Thymus (tissue), 11 donors: ENCODE data around the gene PIK3R5. TPM values are rescaled to one million over a fixed set of nuclear protein-coding genes. Genes with fewer than 3 reads are reported as not detected.

Source experiments
- DNase-seq, 9 donors: peaks; one replicate each; pipeline ENCODE4 v3.0.0-alpha.2; 2013; ENCODE audit warnings: low spot score in 9 of 9, low read depth in 6 of 9, missing footprints in 1 of 9
- H3K27ac ChIP-seq, 2 donors: one replicate each; pipeline ENCODE4 v1.5.1; 2013; ENCODE audit warnings: control low read depth in 1 of 2, low read depth in 1 of 2, low read length in 1 of 2, mild to moderate bottlenecking in 1 of 2, moderate library complexity in 1 of 2
- H3K27me3 ChIP-seq, 2 donors: one replicate each; pipeline ENCODE4 v1.5.1; 2013; ENCODE audit warnings: low read length in 1 of 2; ENCODE audit not compliant: control insufficient read depth in 2 of 2, insufficient read depth in 1 of 2
- H3K36me3 ChIP-seq, 2 donors: one replicate each; pipeline ENCODE4 v1.5.1; 2013; ENCODE audit warnings: low read length in 1 of 2, mild to moderate bottlenecking in 1 of 2, moderate library complexity in 1 of 2; ENCODE audit not compliant: control insufficient read depth in 2 of 2, insufficient read depth in 2 of 2
- H3K4me1 ChIP-seq, 2 donors: one replicate each; pipeline ENCODE4 v1.5.1; 2013; ENCODE audit warnings: low read length in 2 of 2; ENCODE audit not compliant: control insufficient read depth in 2 of 2, insufficient read depth in 2 of 2
- H3K4me3 ChIP-seq, 2 donors: one replicate each; pipeline ENCODE4 v1.5.1; 2013; ENCODE audit warnings: low read length in 2 of 2, control low read depth in 1 of 2, mild to moderate bottlenecking in 1 of 2
- H3K9me3 ChIP-seq, 2 donors: one replicate each; pipeline ENCODE4 v1.5.1; 2013; ENCODE audit warnings: low read length in 1 of 2, mild to moderate bottlenecking in 1 of 2; ENCODE audit not compliant: control insufficient read depth in 2 of 2, insufficient read depth in 1 of 2
- WGBS: extraction: QIAGEN DNeasy Blood & Tissue Kit; methylation state at CpG from one replicate; pipeline ENCODE4 v1.1.7; 2013; 5-methylcytosine and 5-hydroxymethylcytosine counted together
- polyA plus RNA-seq: library from polyadenylated mRNA; stranded (reverse); fragments of 200-250 nt; gene quantifications from one replicate; pipeline ENCODE4 v1.2.3, GENCODE V29; 2013
- total RNA-seq: library from RNA; stranded (reverse); fragments of 120-200 nt; gene quantifications from one replicate; pipeline ENCODE4 v1.2.4, GENCODE V29; 2013
- donor health status: healthy.

The PIK3R5 gene
- total and polyA plus RNA-seq, 2 donors, result 15.2 to 20.4 TPM

- peaks cover 0 to 9% of the 10 kb centered on the region in 2 donors for H3K9me3 ChIP-seq
- no peak overlapping the region for H3K27ac ChIP-seq
- peaks cover 8 to 13% of the 10 kb centered on the region in 2 donors for H3K36me3 ChIP-seq
- H3K4me1 ChIP-seq, result peaks cover 0 to 7% of the 10 kb centered on the region in 2 donors
- no peaks in the 10 kb centered on the region for H3K27me3 ChIP-seq
- no peak for DNase-seq
- H3K4me3 ChIP-seq, result no peak overlapping the region
- 97% methylated on average over 8 of the region's 8 CpGs for WGBS
Measured at GRCh38 chr17:8914554-8914953, 51.0 kb downstream of the PIK3R5 start.

GRCh38 chr17:8913879-8914278, 51.6 kb downstream of the PIK3R5 start:
- 85% methylated on average over 4 of the region's 4 CpGs for WGBS
- Histone ChIP-seq H3K9me3 (peaks cover 0 to 9% of the 10 kb centered on the region in 2 donors), H3K4me3 (no peak overlapping the region), H3K27me3 (no peaks in the 10 kb centered on the region), H3K36me3 (peaks cover 10 to 16% of the 10 kb centered on the region in 2 donors), H3K27ac (no peak overlapping the region), H3K4me1 (peaks cover 0 to 7% of the 10 kb centered on the region in 2 donors)
- DNase-seq, result no peak

DNA sequence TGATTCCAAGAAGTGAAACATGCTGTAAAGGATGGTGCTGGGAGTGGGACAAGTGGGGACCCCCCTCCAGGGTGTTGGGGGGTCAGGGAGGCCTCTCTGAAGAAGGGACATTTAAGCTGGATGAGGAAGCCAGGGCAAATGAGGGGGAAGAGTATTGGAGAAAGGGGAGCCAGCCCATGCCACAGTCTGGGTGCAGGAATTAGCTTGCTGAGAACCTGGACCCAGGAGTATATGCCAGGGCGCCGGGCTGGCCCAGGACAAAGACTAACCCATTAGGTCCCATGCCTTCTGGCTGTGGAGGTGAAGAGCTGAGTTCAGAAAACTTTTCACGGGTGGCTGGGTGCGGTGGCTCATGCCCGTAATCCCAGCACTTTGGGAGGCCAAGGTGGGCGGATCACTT, 52.4 kb downstream of the PIK3R5 start:
- Histone ChIP-seq H3K4me1 (peaks cover 0 to 7% of the 10 kb centered on the region in 2 donors), H3K27ac (no peak overlapping the region), H3K9me3 (peaks cover 0 to 9% of the 10 kb centered on the region in 2 donors), H3K4me3 (no peak overlapping the region), H3K36me3 (peaks cover 15 to 22% of the 10 kb centered on the region in 2 donors), H3K27me3 (no peaks in the 10 kb centered on the region)
- 97% methylated on average over 6 of the region's 6 CpGs for WGBS
- no peak for DNase-seq

- DNase-seq, result no peak
- H3K36me3 ChIP-seq, result peaks cover 19 to 24% of the 10 kb centered on the region in 2 donors
- WGBS, result 96% methylated on average over 18 of the region's 18 CpGs
Measured at GRCh38 chr17:8912084-8912981, 53.2 kb downstream of the PIK3R5 start.

DNA sequence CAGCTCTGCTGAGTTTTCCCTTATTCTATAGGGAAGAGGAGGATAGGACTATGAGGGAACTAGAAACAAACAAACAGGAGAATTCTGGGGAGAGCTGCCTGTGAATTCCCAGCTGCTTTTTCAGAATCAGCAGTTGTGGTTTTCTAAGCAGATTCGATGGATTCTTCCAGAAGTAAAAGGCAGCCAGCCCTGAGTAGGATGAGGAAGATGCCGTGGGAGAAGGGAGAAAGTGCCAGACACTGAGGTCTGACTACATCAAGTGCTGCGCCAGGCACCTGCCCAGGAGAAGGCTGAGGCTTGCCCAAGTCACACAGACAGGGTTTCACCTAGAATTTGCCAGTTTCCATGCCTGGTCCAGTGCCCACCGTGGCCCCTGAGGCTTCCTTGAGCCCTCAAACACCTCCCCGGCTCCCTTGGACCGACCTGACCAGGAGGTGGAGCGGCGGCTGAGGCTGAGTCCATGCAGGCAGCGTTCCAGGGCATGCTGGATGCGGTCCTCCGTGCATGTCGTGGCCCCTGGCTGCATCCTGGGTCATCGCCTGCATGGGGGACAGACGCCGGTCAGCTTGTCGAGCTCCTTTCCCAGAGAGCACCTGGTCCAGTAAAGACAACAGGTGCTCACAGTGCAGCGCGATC, 54.4 kb downstream of the PIK3R5 start:
- no peak overlapping the region for H3K27ac ChIP-seq
- WGBS, result 94% methylated on average over 18 of the region's 18 CpGs
- no peak for DNase-seq
- peaks cover 0 to 7% of the 10 kb centered on the region in 2 donors for H3K4me1 ChIP-seq
- peaks cover 19 to 21% of the 10 kb centered on the region in 2 donors for H3K36me3 ChIP-seq
- H3K4me3 ChIP-seq, result no peak overlapping the region
- H3K9me3 ChIP-seq, result no peaks in the 10 kb centered on the region
- H3K27me3 ChIP-seq, result no peaks in the 10 kb centered on the region

More at GRCh38 chr17:8912084-8912981, 53.2 kb downstream of the PIK3R5 start:
- Histone ChIP-seq H3K27ac (no peak overlapping the region), H3K4me1 (peaks cover 0 to 7% of the 10 kb centered on the region in 2 donors), H3K4me3 (no peak overlapping the region), H3K27me3 (no peaks in the 10 kb centered on the region), H3K9me3 (peaks cover 0 to 5% of the 10 kb centered on the region in 2 donors)

DNA sequence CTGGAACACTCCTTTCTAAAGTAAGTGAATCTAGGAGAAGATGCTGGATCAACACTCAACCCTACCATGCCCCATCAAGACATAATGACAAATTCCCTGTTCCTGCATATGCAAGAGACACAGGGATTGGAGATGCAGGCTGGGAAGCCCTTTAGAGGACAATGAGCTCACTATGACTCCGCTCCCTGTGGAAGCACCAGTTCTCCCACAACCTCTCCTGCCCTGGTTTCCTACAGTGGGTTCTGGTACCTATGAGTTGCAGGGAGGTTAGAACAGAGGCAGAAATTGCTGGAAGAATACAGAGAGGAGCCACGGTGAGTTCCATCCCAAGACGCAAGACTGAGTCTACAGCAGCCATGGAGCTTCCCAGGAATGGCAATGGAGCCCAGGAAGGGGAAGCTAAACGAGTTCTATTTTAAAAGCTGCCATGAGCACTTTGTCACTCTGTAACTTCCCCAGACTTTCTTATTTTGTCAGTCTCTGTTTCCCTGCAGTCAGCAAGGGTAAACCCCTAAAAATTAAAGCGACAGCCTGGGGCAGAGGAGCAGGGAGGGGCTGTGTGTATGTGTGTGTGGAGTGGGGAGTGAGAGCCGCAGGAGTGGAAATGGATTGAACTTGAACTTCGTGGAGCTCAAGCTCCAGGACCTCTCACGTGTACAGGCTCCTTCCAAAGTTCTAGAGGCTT, 55.8 kb downstream of the PIK3R5 start:
- Histone ChIP-seq H3K9me3 (no peaks in the 10 kb centered on the region), H3K27ac (no peak overlapping the region), H3K4me1 (peaks cover 0 to 7% of the 10 kb centered on the region in 2 donors), H3K4me3 (no peak overlapping the region), H3K36me3 (peaks cover 26 to 27% of the 10 kb centered on the region in 2 donors), H3K27me3 (no peaks in the 10 kb centered on the region)
- DNase-seq, result no peak
- 95% methylated on average over 8 of the region's 8 CpGs for WGBS

DNA sequence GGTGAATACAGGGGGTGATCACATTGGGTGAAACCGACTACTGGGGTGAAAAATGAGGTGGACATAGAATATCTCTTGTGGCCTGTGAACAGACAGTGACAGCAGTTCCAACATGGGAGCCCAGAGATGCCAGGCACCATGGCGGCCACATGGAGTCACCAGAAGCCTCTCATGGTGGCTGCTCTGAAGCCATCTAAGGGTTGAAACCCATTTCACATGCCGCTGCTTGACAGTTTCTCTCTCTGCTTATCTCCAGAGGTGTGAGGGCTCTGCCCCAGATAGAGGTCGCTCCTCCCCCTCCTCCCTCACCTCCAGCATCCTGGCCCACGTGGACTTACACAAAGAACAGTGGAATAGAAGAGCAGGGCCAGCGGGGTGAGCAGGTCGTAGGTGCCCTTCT, 60.2 kb downstream of the PIK3R5 start:
- Histone ChIP-seq H3K4me3 (no peak overlapping the region), H3K9me3 (no peaks in the 10 kb centered on the region), H3K36me3 (peaks cover 26% of the 10 kb centered on the region in 2 donors), H3K27ac (no peak overlapping the region), H3K4me1 (peaks cover 9 to 12% of the 10 kb centered on the region in 2 donors), H3K27me3 (no peaks in the 10 kb centered on the region)
- no peak for DNase-seq
- WGBS, result 93% methylated on average over 7 of the region's 7 CpGs

- H3K27ac ChIP-seq, result no peak overlapping the region
- DNase-seq, result no peak
Measured at GRCh38 chr17:8904686-8905085, 60.8 kb downstream of the PIK3R5 start.

More at GRCh38 chr17:8904686-8905085, 60.8 kb downstream of the PIK3R5 start:
- Histone ChIP-seq H3K9me3 (no peaks in the 10 kb centered on the region), H3K4me3 (no peak overlapping the region), H3K27me3 (no peaks in the 10 kb centered on the region), H3K4me1 (peaks cover 14 to 18% of the 10 kb centered on the region in 2 donors), H3K36me3 (peaks cover 25 to 26% of the 10 kb centered on the region in 2 donors)
- WGBS, result over 99% methylated on average over 5 of the region's 5 CpGs
